ENCODE measurements around the gene LFNG. TPM values are rescaled to one million over a fixed set of nuclear protein-coding genes. Genes with fewer than 3 reads are reported as not detected.

LFNG gene
- polyA plus RNA-seq, 2 of the 4 experiments (the other 2 are of a cell fraction): 2.3 to 7.3 TPM

DNA sequence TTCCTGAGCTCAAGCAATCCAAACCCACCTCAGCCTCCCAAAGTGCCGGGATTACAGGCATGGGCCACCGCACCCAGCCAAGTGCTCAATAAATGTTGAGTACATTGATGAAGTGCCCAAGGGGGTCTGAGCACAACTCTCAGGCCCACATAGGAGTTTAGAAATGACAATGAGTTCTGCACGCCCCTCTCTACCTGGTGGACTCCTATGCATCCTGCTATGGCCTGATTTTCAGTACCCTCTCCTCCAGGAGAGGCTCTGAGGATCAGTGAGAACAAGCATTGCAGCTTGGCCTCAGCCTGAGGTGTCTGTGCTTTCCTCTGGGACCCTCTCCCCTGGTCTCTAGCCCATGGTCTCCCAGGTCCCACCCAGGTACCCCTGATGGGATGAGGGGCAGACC is 22.5 kb upstream of the LFNG start:
- no peak for DNase-seq (ENCODE audit: low read depth in 1 of 2, low spot score in 1 of 2)
- POLR2A ChIA-PET: no interaction called here
- FAIRE-seq: no peak
- H3K9me3 ChIP-seq: no peaks in the 10 kb centered on the region
- H3K4me1 ChIP-seq: no peaks in the 10 kb centered on the region
- no peak overlapping the region for H3K4me3 ChIP-seq
- H3K4me2 ChIP-seq: no peak overlapping the region
- no peak for TF ChIP-seq PHF8 (IDR thresholded peaks at IDR 0.05; ENCODE audit: borderline replicate concordance, low read depth)
- no peak for TF ChIP-seq CBX2 (IDR thresholded peaks at IDR 0.05; ENCODE audit: borderline replicate concordance, low read depth)
- TF ChIP-seq, protein P1, sequence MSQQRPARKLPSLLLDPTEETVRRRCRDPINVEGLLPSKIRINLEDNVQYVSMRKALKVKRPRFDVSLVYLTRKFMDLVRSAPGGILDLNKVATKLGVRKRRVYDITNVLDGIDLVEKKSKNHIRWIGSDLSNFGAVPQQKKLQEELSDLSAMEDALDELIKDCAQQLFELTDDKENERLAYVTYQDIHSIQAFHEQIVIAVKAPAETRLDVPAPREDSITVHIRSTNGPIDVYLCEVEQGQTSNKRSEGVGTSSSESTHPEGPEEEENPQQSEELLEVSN (IDR thresholded peaks at IDR 0.05; ENCODE audit: borderline replicate concordance, low read depth): no peak
- no peak for TF ChIP-seq RNF2 (IDR thresholded peaks at IDR 0.05; ENCODE audit: borderline replicate concordance, low read depth)
- no peak for TF ChIP-seq EHF (CRISPR knock-in tag; IDR thresholded peaks at IDR 0.05)
- no peak for TF ChIP-seq CHD2 (IDR thresholded peaks at IDR 0.05; ENCODE audit: low read length, partially characterized antibody)
- TF ChIP-seq, protein P2, sequence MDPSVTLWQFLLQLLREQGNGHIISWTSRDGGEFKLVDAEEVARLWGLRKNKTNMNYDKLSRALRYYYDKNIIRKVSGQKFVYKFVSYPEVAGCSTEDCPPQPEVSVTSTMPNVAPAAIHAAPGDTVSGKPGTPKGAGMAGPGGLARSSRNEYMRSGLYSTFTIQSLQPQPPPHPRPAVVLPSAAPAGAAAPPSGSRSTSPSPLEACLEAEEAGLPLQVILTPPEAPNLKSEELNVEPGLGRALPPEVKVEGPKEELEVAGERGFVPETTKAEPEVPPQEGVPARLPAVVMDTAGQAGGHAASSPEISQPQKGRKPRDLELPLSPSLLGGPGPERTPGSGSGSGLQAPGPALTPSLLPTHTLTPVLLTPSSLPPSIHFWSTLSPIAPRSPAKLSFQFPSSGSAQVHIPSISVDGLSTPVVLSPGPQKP (IDR thresholded peaks at IDR 0.05; ENCODE audit: low read depth, low read length): no peak
- TF ChIP-seq NR3C1 (IDR thresholded peaks at IDR 0.05): no peak
- TF ChIP-seq, protein P3, sequence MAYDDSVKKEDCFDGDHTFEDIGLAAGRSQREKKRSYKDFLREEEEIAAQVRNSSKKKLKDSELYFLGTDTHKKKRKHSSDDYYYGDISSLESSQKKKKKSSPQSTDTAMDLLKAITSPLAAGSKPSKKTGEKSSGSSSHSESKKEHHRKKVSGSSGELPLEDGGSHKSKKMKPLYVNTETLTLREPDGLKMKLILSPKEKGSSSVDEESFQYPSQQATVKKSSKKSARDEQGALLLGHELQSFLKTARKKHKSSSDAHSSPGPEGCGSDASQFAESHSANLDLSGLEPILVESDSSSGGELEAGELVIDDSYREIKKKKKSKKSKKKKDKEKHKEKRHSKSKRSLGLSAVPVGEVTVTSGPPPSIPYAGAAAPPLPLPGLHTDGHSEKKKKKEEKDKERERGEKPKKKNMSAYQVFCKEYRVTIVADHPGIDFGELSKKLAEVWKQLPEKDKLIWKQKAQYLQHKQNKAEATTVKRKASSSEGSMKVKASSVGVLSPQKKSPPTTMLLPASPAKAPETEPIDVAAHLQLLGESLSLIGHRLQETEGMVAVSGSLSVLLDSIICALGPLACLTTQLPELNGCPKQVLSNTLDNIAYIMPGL (CRISPR knock-in tag; IDR thresholded peaks at IDR 0.05; ENCODE audit: borderline replicate concordance): no peak
- H3K27ac ChIP-seq: no peak overlapping the region
- 83% methylated on average over 3 of the region's 3 CpGs for WGBS (ENCODE audit: missing lambda C conversion rate)
- CTCF ChIA-PET: interaction anchor here (2.5 kb wide), 1 partner anchor 13 kb away, joined by 6 read pairs; no protein-coding TSS in a partner anchor
- no peak for ATAC-seq

DNA sequence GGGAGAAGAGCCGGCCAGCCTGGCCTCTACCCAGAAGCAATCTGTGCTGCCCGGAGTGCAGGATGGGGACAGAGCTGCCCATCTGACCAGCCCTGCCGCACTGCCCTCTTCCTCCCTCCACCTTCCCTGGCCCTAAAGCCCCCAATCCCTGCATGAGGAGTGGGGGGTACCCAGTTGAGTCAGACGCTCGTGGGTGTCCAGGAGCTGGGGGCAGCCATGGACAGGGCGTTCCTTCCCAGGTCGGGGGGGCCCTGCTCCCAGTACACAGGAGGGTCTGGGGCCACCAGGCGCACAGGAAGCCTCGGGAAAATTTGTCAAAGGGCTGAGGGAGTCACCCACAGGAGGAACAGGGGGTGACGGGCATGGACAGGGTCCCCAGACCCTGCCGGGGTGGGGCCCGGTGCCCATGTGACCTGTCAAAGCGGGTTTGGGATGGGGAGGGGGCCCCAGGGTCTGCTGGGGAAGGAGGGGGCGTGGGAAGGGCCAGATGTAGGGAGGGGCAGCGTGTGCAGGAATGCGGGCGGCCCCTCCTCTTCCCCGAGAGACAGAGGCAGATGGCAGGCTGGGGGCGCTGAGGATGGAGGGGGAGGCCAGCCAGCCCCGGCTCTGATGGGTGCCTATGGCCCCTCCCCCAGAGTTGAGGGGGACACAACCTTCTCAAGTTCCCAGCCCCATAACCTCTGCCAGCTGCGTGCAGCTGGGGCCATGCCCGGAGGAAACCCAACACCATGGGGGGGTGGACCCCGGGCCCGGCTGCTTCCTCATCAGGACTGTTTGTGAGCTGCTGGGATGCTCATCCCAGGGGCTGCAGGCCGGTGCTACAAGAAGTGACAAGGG is 21.9 kb upstream of the LFNG start:
- no peak for ATAC-seq
- no peak for FAIRE-seq
- no peaks in the 10 kb centered on the region for H3K4me1 ChIP-seq
- H3K9me3 ChIP-seq: no peaks in the 10 kb centered on the region
- ChIA-PET POLR2A (no interaction called here), CTCF (interaction anchor here (0.9 to 2.6 kb wide), 8 partner anchors 10 to 185 kb away, joined by 3 to 13 read pairs (median 4); no protein-coding TSS in a partner anchor)
- TF ChIP-seq CHD2 (IDR thresholded peaks at IDR 0.05; ENCODE audit: low read length, partially characterized antibody) (no peak), HOXA7 (CRISPR knock-in tag; IDR thresholded peaks at IDR 0.05) (no peak), TFCP2L1 (CRISPR knock-in tag; IDR thresholded peaks at IDR 0.05) (no peak), NR3C1 (IDR thresholded peaks at IDR 0.05) (no peak), MAZ (IDR thresholded peaks at IDR 0.05; ENCODE audit: borderline replicate concordance, low read depth, low read length) (no peak), ESRRA (IDR thresholded peaks at IDR 0.05; ENCODE audit: borderline replicate concordance, low read length) (no peak), EHF (CRISPR knock-in tag; IDR thresholded peaks at IDR 0.05) (no peak), KDM5A (IDR thresholded peaks at IDR 0.05) (no peak), RARB (CRISPR knock-in tag; IDR thresholded peaks at IDR 0.05) (no peak), CBX2 (IDR thresholded peaks at IDR 0.05; ENCODE audit: borderline replicate concordance, low read depth) (no peak), JUNB (IDR thresholded peaks at IDR 0.05) (no peak), BHLHE40 (IDR thresholded peaks at IDR 0.05; ENCODE audit: low read depth, low read length) (no peak), SMC3 (IDR thresholded peaks at IDR 0.05) (no peak), NFE2L2 (conservative IDR thresholded peaks at IDR 0.05; ENCODE audit: low read length) (no peak)
- TF ChIP-seq, protein P4, sequence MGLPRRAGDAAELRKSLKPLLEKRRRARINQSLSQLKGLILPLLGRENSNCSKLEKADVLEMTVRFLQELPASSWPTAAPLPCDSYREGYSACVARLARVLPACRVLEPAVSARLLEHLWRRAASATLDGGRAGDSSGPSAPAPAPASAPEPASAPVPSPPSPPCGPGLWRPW (IDR thresholded peaks at IDR 0.05): no peak
- TF ChIP-seq, protein P5, sequence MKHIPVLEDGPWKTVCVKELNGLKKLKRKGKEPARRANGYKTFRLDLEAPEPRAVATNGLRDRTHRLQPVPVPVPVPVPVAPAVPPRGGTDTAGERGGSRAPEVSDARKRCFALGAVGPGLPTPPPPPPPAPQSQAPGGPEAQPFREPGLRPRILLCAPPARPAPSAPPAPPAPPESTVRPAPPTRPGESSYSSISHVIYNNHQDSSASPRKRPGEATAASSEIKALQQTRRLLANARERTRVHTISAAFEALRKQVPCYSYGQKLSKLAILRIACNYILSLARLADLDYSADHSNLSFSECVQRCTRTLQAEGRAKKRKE (CRISPR knock-in tag; IDR thresholded peaks at IDR 0.05; ENCODE audit: low read depth): no peak
- TF ChIP-seq, protein P6, sequence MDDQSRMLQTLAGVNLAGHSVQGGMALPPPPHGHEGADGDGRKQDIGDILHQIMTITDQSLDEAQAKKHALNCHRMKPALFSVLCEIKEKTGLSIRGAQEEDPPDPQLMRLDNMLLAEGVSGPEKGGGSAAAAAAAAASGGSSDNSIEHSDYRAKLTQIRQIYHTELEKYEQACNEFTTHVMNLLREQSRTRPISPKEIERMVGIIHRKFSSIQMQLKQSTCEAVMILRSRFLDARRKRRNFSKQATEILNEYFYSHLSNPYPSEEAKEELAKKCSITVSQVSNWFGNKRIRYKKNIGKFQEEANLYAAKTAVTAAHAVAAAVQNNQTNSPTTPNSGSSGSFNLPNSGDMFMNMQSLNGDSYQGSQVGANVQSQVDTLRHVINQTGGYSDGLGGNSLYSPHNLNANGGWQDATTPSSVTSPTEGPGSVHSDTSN (IDR thresholded peaks at IDR 0.05): no peak
- TF ChIP-seq, protein P7, sequence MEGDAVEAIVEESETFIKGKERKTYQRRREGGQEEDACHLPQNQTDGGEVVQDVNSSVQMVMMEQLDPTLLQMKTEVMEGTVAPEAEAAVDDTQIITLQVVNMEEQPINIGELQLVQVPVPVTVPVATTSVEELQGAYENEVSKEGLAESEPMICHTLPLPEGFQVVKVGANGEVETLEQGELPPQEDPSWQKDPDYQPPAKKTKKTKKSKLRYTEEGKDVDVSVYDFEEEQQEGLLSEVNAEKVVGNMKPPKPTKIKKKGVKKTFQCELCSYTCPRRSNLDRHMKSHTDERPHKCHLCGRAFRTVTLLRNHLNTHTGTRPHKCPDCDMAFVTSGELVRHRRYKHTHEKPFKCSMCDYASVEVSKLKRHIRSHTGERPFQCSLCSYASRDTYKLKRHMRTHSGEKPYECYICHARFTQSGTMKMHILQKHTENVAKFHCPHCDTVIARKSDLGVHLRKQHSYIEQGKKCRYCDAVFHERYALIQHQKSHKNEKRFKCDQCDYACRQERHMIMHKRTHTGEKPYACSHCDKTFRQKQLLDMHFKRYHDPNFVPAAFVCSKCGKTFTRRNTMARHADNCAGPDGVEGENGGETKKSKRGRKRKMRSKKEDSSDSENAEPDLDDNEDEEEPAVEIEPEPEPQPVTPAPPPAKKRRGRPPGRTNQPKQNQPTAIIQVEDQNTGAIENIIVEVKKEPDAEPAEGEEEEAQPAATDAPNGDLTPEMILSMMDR (IDR thresholded peaks at IDR 0.05): no peak
- H3K4me3 ChIP-seq: no peak overlapping the region
- no peak overlapping the region for H3K4me2 ChIP-seq
- H3K27ac ChIP-seq: no peak overlapping the region
- 75% methylated on average over 20 of the region's 25 CpGs for WGBS (ENCODE audit: missing lambda C conversion rate)
- DNase-seq (ENCODE audit: low read depth in 1 of 2, low spot score in 1 of 2): no peak
